ENCODE measurements around the gene GSTP1. TPM values are rescaled to one million over a fixed set of nuclear protein-coding genes. Genes with fewer than 3 reads are reported as not detected.

GSTP1 gene
- total RNA-seq, 1 donor from 2014 or later, result 361 TPM

DNA sequence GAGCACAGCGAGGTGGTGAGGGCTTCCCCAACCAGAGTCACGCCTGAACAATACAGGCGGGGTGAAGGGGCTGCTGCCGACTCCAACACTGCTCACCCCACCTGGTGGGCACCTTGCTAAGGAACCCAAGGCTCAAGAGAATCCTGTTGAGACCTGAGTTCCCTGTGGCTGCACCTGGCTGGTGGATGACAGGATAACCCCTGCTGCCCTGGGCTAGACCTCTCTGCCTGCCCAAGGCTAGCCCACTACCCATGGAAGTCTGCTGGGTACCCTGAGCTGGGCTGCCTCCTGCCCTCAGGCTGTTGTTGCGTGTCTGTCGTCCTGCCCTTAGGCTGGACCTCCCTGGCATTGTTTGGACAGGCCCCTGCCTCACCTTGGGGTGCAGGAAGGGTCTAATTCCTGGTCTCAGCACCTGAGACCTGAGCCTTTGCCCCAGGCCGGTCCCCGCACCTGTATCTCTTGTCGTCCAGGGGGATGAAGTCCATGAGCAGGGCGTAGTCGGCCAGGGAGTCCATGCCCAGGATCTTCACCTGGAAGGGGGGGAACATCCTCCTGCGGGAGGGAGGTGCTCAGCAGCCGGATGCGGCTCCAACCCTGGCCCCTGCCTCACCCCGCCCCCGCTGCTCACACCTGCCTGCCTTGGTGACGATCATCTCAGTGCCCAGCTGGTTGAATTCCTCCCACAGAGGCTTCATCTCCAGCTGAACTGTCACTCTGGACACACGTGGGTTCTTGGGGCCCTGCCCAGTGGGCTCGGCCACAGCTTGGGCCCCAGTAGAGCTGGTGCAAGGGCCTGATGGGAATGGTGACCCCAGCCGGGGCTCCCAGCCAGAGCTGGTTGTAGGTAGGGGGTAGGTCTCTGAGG is 51.0 kb downstream of the GSTP1 start:
- intact Hi-C loops (cut with DNase I), result no loop called here
- ATAC-seq (ENCODE audit: poor library complexity), result no peak
- no peak for DNase-seq

DNA sequence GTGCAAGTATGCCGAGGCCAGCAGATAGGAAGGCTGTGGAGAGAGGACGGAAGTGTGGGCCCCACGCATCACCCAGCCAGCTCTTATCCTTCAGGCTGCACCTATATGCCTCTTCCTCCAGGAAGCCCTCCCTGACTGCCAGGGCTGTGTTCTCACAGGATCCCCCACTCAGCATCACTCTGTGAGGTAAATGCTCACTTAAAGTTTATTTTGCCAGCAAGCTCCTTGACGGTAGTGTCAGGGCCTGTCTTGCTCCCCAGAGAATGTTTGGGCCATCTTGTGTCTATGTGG is 51.6 kb downstream of the GSTP1 start:
- intact Hi-C loops (cut with DNase I), result no loop called here
- DNase-seq, result no peak
- no peak for ATAC-seq (ENCODE audit: poor library complexity)

Other genes with a start within 250 kb of the GSTP1 start
- 39.9 TPM for gene POLD4, start 230.3 kb upstream of the GSTP1 start, total RNA-seq
- gene CLCF1, start 210.2 kb upstream of the GSTP1 start, total RNA-seq, result 0.27 TPM
- 5.7 TPM for gene RAD9A, start 191.8 kb upstream of the GSTP1 start, total RNA-seq
- 103 TPM for gene PPP1CA, start 182.0 kb upstream of the GSTP1 start, total RNA-seq
- gene TBC1D10C, start 179.7 kb upstream of the GSTP1 start, total RNA-seq, result 1.00 TPM
- 15.0 TPM for gene CARNS1, start 168.1 kb upstream of the GSTP1 start, total RNA-seq
- gene RPS6KB2, start 155.3 kb upstream of the GSTP1 start, total RNA-seq, result 24.6 TPM
- gene PTPRCAP, start 146.1 kb upstream of the GSTP1 start, total RNA-seq, result 1.0 TPM
- 27.1 TPM for gene CORO1B, start 140.3 kb upstream of the GSTP1 start, total RNA-seq
- gene GPR152, start 131.1 kb upstream of the GSTP1 start, total RNA-seq, result not detected
- 0.75 TPM for gene CABP4, start 128.5 kb upstream of the GSTP1 start, total RNA-seq
- 82.9 TPM for gene TMEM134, start 114.6 kb upstream of the GSTP1 start, total RNA-seq
- 50.6 TPM for gene AIP, start 100.8 kb upstream of the GSTP1 start, total RNA-seq
- 39.0 TPM for gene PITPNM1, start 78.4 kb upstream of the GSTP1 start, total RNA-seq
- 57.8 TPM for gene CDK2AP2, start 75.7 kb upstream of the GSTP1 start, total RNA-seq
- not detected for gene CABP2, start 60.4 kb upstream of the GSTP1 start, total RNA-seq
- gene NDUFV1, start 23.1 kb downstream of the GSTP1 start, total RNA-seq, result 754 TPM
- gene NUDT8, start 46.1 kb downstream of the GSTP1 start, total RNA-seq, result 110 TPM
- 0.51 TPM for gene TBX10, start 56.0 kb downstream of the GSTP1 start, total RNA-seq
- not detected for gene ACY3, start 66.9 kb downstream of the GSTP1 start, total RNA-seq
- gene ALDH3B2, start 90.8 kb downstream of the GSTP1 start, total RNA-seq, result not detected

Measured in Right ventricle myocardium superior (tissue), 1 donor.